ENCODE data around the gene PYY. TPM values are rescaled to one million over a fixed set of nuclear protein-coding genes. Genes with fewer than 3 reads are reported as not detected.
"Not testable (repeated sequence)": the region's sequence is repeated elsewhere in the genome, so short reads cannot be mapped to it uniquely, and the experiment has no call there.

The PYY gene
- total RNA-seq, 1 donor from 2014 or later, result not detected

DNA sequence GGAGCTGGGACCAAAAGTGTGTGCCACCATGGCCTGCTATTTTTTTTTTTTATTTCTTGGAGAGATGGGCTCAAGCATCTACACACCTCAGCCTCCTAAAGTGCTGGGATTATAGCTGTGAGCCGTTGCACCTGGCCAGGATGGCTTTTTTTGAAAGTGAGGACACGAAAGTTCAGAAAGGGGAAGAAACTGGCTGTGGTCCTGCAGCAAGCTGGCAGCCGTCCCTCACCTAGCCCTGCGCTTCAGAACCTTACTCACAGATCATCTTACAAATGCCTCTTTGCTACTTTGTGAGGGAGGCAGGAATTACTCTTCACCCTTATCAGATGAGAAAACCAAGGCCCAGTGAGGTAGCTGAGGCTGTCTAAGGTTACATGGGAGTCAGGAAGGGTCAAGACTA is 7.0 kb downstream of the PYY start:
- DNase-seq (ENCODE audit: low spot score), result no peak

DNA sequence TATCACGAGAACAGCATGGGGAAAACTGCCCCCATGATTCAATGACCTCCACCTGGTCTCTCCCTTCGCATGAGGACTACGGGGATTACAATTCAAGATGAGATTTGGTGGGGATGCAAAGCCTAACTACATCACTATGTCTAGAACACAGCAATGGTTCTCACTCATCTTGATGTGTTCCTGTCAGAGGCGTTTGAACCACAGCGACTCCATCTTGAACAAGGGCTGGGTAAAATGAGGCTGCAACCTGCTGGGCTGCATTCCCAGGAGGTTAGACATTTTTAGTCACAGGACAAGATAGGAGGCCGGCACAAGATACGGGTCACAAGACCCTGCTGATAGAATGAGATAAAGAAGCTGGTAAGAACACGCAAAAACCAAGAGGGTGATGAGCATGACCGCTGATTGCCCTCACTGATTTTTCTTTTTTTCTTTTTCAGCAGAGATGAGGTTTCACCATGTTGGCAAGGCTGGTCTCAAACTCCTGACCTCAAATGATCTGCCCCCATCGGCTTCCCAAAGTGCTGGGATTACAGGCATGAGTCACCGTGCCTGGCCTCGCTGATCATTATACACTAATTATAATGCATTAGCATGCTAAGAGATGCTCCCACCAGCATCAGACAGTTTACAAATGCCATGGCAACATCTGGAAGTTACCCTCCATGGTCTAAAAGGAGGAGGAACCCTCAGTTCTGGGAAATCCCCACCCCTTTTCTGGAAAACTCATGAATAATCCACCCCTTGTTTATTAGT is 8.5 kb downstream of the PYY start:
- DNase-seq (ENCODE audit: low spot score), result no peak

DNA sequence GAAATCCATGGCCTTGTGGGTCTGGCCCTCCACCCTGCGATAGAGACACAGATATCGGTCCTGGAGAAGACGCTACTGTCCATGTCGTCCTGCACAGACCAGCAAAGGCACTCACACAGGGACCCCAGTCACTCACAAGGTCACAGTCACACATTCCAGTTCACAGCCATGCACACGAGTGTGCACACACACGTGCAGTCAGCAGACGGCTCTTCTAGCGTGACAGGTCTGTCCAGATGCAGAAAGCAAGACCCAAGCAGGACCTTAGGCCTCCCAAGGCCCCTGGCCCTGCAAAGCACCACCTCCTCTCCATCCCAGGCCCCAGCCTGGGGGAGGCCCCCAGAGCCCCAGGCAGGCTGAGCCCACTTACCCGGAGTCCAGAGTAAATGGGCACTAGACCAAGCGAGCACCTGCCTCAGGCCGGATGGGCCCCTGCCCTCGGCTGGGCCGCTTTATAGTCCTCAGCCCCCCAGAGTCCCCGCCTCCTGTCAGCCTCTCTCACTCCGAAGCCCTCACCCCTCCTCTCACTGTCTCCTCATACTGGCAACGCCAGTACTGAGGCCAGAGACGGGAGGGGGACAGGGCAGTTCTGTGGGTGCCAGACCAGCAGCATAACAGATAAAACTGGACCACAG is 11.6 kb downstream of the PYY start, which contains the start of gene PPY:
PPY (minus strand) TSS at position 426 of the 635 bp plus-strand sequence. CDS start 822 bp downstream, outside the sequence.
- no peak for DNase-seq (ENCODE audit: low spot score)

DNA sequence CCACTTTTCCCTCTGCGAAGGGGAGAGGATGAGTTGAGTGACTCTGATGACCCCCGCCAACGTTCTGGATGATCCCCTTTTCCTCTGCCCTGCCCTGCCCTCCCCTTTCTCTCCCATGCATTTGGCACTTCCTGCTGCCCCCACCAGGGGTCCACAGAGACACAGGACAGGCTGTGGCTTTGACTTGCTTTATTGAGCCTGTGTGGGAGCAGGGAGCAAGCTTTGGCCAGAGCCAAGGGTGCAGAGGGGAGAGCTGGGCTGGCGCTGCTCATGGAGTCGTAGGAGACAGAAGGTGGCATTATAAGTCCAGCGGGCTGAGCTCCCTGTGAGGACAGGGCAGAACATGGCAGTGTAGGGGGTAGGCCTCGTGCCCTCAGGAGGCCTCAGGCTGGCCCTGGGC is 13.1 kb downstream of the PYY start:
- no peak for DNase-seq (ENCODE audit: low spot score)

DNA sequence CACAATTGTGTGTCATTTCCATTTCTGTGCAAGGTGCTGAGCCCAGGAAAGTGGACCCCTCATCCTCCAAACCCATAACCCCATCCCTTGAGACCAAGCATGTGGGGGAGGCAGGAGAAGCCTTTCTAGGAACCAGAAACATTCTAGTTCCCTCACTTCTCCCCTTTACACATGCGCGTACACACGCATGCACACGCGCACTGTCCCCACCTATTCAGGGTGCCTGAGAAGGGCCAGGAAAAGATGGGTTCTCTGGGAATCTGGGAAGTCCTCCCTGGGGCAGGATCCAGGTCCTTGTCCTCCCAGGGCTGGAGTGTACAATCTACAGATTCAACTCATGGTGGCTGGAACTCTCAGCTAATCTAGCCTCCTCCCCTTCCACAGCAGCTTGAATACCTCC is 13.9 kb downstream of the PYY start:
- no peak for DNase-seq (ENCODE audit: low spot score)

DNA sequence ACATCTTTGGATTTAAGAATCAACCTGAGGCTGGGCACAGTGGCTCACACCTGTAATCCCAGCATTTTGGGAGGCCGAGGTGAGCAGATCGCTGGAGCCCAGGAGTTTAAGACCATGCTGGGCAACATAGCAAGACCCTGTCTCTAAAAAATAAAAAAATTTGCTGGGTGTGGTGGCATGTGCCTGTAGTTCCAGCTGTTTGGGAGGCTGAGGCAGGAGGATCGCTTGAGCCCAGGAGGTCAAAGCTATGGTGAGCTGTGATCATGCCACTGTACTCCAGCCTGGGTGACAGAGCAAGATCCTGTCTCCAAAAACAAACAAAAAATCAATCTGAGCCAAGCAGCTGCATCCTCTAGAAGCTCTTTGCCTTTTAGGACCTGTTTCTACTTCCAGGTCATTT is 14.3 kb downstream of the PYY start:
- not testable (repeated sequence) for DNase-seq (ENCODE audit: low spot score)

DNA sequence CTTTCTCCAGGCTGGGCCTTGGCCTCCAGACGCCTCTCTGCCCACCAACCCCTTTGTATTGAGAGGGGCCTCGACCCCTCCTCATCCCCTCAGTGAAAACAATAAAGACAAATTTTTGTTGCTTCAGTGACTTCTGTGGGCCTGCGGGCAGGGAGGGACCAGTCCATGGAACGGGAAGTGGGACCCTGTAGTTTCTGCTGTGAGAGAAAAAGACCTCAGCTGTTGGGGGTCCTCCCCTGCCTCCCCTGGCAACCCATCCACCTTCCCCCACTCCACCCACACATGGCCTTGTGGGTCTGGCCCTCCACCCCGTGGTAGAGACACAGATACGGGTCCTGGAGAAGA is 14.9 kb downstream of the PYY start:
- DNase-seq (ENCODE audit: low spot score), result no peak

DNA sequence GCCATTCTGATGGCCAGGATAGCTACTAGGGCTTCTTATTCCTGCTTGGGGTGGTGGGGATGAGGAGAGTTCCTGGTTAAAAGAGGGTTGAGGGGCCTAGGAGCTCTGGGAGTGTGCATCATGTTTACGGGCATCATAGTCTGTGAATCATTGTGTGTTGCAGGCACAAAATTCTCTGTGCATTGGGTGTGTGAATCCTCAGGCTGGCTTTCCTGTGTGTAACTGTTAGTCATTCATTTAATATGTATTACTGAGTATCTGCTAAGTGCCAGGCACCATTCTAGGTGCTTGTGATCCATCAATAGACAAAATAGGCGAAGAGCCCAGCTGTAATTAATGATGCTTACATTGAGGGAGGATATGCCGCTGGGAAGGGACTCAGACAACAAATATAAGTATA is 17.3 kb downstream of the PYY start:
- no peak for DNase-seq (ENCODE audit: low spot score)

DNA sequence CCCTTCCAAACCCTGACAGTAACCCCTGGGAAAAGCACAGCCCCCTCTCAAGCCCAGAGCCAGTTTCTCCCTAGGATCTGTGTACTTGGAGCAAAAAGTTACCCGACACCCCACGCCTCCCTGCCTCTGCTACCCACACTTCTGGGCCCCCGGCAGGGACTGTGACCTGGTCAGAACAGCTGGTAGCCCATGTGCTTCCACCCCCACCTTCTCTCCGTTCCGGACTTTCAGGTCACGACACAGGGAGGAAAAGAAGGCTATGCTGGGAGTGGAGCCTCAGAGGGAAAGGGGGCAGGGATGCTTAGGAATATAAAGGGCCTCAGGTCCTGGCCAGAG is 17.8 kb downstream of the PYY start:
- DNase-seq (ENCODE audit: low spot score), result no peak

DNA sequence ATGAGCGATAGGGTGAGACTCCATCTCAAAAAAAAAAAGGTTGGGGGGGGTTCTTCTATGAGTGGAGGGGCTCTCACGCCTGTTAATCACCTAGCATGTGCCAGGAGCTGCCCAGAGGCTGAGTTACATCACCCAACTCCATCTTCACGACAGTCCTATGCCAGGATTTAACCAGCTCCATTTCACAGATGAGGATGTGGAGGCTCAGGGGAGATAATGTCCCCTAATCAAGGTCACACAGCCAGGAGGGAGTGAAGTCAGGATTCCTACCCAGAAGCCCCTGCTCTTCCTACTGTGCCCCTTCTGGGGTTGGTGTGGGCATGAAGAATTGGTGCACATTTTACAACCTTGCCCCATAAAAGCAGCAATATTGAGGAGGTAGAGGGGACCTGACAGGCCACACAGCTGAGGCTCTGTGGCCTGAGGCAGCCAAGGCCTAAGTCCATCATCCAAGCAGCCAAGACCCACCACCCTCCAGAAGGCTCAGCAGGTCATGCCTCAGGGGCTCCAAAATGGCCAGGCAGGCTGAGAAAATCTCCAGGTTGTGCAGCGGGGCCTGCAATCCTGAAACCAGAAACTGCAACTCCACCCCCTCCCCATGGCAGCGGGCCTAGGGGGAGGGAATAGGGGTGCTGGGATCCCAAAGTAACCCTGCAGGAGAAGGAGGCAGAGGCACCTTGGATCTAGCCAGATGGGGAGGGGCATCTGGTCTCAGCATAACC is 18.4 kb downstream of the PYY start:
- no peak for DNase-seq (ENCODE audit: low spot score)

DNA sequence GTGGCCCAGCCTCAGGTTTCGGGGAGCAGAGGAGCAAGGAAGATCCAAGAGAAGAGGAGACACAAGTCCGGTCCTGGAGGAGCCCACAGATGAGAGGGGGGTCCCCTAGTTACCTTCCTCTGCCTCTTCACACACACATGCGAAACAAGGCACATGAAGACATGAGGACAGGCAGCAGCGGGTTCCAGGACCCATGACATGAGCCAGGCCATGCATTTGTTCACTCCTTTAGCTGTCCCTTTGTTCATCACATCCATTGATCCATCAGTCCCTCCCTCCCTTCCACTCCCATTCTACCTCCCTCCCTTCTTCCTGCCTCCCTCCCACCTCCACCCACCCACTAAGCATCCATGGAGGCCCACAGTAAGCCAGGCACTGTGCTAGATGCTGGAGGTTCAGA is 20.8 kb downstream of the PYY start:
- no peak for DNase-seq (ENCODE audit: low spot score)

DNA sequence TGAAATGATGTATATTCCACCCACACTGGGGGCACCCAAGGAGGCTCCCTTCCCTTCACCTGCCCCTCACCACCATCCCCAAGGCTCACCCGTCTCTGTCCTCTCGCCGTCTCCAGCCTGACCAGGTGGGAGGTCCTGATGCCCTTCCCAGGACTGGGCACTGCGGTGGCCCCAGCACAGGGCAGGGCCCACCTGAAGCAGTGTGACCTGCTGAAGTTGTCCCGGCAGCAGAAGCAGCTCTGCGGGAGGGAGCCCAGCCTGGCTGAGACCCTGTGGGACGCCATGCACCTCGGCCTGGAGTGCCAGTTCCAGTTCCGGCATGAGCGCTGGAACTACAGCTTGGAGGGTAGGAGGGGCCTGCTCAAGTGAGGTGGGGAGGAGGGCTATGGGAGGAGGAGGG is 21.4 kb downstream of the PYY start:
- no peak for DNase-seq (ENCODE audit: low spot score)

DNA sequence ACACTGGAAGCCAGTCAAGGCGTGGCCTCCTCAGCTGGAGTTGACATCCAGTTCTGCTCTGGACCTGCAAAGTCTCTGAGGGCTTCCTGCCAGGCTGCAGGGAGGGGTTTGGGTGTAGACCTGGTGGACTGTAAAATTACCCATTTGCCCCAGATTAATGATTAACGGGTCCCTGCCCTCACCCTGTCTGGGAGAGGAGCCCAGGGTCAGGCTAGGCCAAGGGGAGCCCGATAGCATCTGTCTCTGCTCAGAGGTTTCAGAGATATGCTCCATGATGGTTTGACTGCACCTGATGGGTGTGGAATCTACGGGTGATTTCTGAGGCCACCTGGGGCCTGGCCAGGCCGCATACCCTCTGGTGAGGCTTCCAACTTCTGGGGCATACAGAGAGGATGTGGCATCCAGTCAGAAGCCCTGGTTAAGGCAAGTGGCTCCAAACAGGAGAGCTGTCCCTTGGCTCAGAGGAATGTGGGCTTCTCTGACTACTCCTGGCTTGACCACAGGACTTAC is 22.6 kb downstream of the PYY start:
- no peak for DNase-seq (ENCODE audit: low spot score)

DNA sequence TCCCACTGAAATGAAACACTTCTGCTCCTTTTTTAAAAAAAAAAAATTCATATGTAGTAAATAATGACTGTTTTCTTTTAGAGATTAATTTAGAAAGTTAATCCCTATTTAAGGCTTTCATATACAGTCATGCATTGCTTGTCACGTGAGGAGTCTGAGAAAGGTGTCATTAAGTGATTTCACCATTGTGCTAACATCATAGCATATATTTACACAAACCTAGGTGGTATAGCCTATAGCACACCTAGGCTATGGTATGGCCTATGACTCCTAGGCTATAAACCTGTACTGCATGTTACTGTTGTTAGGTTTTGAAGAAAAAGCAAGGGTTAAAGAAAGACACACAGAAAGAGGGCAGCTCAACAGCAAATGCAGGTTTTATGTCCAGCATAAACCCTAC is 25.1 kb downstream of the PYY start:
- no peak for DNase-seq (ENCODE audit: low spot score)

DNA sequence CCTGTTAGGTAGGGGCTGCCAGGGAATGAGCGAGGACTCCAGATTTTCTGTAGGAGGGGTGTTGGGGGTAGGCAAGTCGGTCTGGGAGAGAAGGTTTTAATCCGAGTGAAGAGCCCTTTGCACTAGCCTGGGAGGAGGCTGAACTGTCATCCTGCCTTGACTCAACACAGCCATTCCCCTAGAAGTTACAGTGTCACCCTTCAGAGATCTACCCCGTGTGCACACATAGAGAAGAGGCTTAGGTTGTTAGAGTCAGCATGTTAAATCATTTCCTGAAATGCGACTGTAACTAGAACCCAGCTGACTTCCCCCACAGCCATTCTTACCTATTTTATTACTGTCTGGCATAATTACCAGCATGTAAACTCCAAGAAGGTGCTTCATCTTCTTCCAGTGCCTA is 25.8 kb downstream of the PYY start:
- not testable (repeated sequence) for DNase-seq (ENCODE audit: low spot score)

DNA sequence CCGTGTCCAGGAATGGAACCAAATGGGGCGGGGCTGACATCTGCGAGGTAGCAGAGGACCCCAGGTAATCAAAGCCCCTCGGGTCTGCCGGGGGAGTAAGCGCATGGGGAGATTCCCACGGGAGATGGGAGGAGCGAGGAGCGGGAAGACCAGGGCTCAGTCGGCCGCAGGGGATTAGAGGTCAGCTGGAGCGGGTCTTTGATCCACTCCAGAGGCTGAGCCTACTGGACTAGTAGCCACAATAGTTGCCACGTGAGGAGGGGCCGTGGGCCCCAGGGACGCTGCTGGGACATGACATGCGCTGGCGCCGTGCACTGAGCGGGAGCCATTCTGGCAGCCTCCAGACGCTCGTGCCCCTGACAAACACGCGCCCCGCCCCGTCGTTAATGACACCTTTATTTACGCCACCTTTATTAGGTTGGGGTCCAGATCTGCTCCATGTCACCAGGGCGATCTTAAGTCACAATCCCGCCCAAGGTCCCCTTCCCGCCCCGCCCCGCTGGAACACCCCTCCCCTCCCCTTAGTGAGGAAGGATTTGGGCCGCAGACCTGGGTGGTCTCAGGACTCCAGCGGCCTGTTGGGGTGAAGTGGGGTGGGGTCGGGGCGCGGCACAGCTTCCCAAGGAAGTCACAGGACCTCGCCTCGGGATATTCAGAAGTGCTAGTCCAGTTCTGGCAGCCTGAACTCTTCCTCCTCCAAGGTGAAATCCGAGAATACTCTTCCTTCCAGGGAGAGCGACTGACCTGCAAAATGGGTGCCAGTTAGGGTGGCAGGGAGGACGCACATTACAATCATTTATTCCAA is 26.5 kb downstream of the PYY start:
- no peak for DNase-seq (ENCODE audit: low spot score)

DNA sequence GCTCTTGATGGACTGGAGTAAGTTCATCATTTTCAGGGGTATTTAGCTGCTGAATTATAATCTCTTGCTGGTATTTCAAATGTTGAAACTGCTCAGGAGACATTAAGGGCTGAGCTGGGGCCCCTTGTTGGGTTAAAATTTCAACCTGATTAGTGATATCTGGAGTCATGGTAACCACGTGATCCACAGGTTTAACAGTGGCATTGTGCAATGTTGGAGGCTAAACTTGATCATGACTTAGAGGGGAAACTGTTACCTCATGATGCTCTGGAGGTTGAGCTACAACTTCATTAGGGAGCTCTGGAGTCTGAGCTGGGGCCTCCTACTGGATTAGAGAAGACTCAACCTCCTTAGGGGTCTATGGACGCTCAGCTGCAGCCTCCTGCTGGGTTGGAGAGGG is 29.2 kb downstream of the PYY start:
- no peak for DNase-seq (ENCODE audit: low spot score)

DNA sequence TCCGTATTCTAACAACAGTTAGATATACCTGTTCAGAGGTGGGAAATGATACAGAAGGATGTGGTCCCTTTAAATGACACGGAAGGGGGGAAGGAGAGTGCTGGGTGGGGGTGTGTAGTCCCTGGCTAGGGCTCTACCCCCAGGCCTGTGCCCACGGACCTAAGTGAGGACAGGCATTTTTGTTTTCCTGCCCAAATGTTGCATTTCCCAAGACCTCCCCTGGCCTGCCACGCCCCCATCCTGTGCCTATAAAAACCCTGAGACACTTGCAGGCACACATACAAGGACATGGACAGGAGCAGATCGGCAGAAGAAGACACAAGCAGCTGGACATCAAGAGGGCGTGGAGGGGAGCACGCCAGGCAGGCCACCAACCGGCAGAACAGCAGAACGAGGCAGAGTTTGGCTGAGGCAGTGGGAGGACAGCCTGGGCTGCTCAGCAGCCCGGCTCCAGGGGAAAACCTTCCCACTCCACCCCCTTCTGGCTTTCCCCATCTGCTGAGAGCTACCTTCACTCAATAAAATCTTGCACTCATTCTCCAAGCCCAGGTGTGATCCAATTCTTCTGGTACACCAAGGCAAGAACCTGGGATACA is 33.1 kb downstream of the PYY start:
- no peak for DNase-seq (ENCODE audit: low spot score)

DNA sequence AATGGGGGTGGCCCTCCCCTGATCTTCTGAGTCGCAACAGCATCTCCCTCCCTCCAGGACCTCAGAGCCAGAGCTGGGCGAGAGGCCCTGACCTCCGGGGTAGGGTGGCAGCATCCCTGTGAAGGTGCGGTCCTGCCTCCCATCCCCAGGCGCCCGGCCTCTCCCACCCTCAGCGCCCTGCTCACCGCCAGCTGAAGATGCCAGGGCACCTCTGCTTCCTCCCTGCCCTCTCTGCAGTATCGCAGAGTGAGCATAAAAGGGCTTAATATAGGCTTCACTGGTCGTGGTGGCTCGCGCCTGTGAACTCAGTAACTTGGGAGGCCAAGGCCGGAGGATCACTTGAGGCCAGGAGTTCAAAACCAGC is 35.7 kb downstream of the PYY start:
- no peak for DNase-seq (ENCODE audit: low spot score)

DNA sequence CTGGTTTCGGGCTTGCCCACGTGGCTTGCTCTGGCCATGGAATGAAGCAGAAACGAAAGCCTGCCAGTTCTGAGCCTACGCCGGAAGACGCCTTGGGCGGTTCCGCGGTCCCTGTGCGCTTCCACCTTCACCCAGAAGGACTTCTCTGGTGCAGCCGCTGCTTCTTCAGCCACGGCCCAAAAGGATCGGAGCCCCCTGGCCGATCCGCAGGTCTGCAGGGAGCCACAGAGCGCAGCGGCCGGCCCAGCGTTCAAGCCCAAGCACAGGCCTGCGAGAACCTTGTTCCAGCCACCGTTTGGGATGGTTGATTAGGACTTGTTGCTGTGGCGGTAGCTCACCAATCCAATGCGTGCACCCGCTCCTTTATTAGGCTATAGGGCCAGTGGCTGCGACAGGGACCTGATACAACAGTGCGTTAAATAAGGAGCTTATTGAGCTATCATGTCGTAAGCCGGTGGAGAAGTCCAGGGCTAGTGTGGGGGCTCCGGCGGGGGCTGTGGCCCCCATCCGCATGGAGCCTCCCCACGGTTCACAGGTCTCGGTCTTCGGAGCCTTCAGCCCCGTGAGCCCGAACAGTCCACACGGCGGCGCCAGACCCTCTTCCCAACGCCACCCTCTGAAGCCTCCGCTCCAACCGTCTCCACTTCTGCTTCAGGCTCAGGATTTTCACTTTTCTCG is 36.3 kb downstream of the PYY start:
- DNase-seq (ENCODE audit: low spot score), result no peak

DNA sequence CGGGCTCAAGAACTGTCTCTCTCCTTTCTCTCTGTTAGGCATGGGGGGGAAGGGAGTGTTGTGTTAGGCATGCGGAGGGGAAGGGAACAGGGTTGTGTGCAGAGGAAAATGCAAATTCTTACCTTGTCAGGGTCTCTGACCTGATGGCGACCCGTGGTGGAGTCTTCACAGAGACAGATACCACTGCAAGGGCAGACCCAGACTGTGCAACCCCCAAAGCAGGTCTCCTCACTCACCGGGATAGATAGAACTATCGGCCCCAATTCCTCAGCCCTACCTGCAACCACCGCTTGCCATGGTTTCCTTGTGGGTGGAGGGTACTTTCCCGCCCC is 36.8 kb downstream of the PYY start:
- no peak for DNase-seq (ENCODE audit: low spot score)
